Astrocyte (in vitro differentiated cells and primary cell): Measurements from ENCODE around the gene CYP4F22. TPM values are rescaled to one million over a fixed set of nuclear protein-coding genes. Genes with fewer than 3 reads are reported as not detected.

Experiments
- DNase-seq: peaks from one replicate; pipeline ENCODE4 v3.0.0-alpha.2; 2010; ENCODE audit warnings: low read depth
- FAIRE-seq: peaks from 2 replicates; lab custom pipeline; 2011; peaks lifted over from hg19 to GRCh38; lab: Jason Lieb, UNC
- H2AFZ ChIP-seq: 2 replicates; pipeline ENCODE4 v1.6.0; 2012; ENCODE audit warnings: low read depth, low read length, inconsistent platforms
- H3K27ac ChIP-seq: 2 replicates; pipeline ENCODE4 v1.5.1; 2011; ENCODE audit warnings: low read depth, low read length, inconsistent platforms
- H3K27me3 ChIP-seq: 2 replicates; pipeline ENCODE4 v1.6.0; 2011; ENCODE audit warnings: low read length, inconsistent platforms; ENCODE audit not compliant: insufficient read depth
- H3K36me3 ChIP-seq: 2 replicates; pipeline ENCODE4 v1.5.1; 2011; ENCODE audit warnings: low read length, inconsistent platforms; ENCODE audit not compliant: insufficient read depth
- H3K4me1 ChIP-seq: 2 replicates; pipeline ENCODE4 v1.5.1; 2011; ENCODE audit warnings: low read length, inconsistent platforms; ENCODE audit not compliant: insufficient read depth
- H3K4me2 ChIP-seq: 2 replicates; pipeline ENCODE4 v1.6.0; 2012; ENCODE audit warnings: low read length, inconsistent platforms
- H3K4me3 ChIP-seq: 2 replicates; pipeline ENCODE4 v1.5.1; 2011; ENCODE audit warnings: low read depth, mild to moderate bottlenecking, low read length, inconsistent platforms; ENCODE audit not compliant: insufficient read depth
- H3K79me2 ChIP-seq: 2 replicates; pipeline ENCODE4 v1.6.0; 2012; ENCODE audit warnings: mild to moderate bottlenecking, low read length, inconsistent platforms; ENCODE audit not compliant: insufficient read depth
- H3K9ac ChIP-seq: 2 replicates; pipeline ENCODE4 v1.6.0; 2012; ENCODE audit warnings: mild to moderate bottlenecking, low read length, inconsistent platforms
- H3K9me3 ChIP-seq: 2 replicates; pipeline ENCODE4 v1.5.1; 2012; ENCODE audit warnings: low read depth, mild to moderate bottlenecking, low read length, inconsistent platforms; ENCODE audit not compliant: insufficient read depth
- H4K20me1 ChIP-seq: 2 replicates; pipeline ENCODE4 v1.6.0; 2012; ENCODE audit warnings: low read length, inconsistent platforms; ENCODE audit not compliant: insufficient read depth
- H3K27ac Mint-ChIP-seq: one replicate; pipeline ENCODE4 v1.8.0; 2021; ENCODE audit warnings: mild to moderate bottlenecking, mixed read lengths; ENCODE audit not compliant: unreplicated experiment
- H3K27me3 Mint-ChIP-seq: one replicate; pipeline ENCODE4 v1.8.0; 2021; ENCODE audit warnings: low read depth, mixed read lengths; ENCODE audit not compliant: unreplicated experiment
- H3K36me3 Mint-ChIP-seq: one replicate; pipeline ENCODE4 v1.8.0; 2021; ENCODE audit warnings: low read depth, mixed read lengths; ENCODE audit not compliant: unreplicated experiment
- H3K4me1 Mint-ChIP-seq: one replicate; pipeline ENCODE4 v1.8.0; 2021; ENCODE audit warnings: low read depth, mixed read lengths; ENCODE audit not compliant: unreplicated experiment
- H3K4me3 Mint-ChIP-seq: one replicate; pipeline ENCODE4 v1.8.0; 2021; ENCODE audit warnings: mild to moderate bottlenecking, moderate library complexity, mixed read lengths; ENCODE audit not compliant: unreplicated experiment
- H3K9me3 Mint-ChIP-seq: one replicate; pipeline ENCODE4 v1.8.0; 2021; ENCODE audit warnings: mild to moderate bottlenecking, mixed read lengths; ENCODE audit not compliant: unreplicated experiment
- EZH2 ChIP-seq: IDR thresholded peaks from 2 replicates; pipeline ENCODE4 v1.6.1; 2012; ENCODE audit warnings: mild to moderate bottlenecking, low read length, inconsistent platforms; ENCODE audit not compliant: insufficient read depth
- total RNA-seq: library from RNA; stranded (reverse); gene quantifications from 2 replicates; pipeline ENCODE4 v1.2.1, GENCODE V29; 2021
- TF ChIP-seq, protein P1 (sequence below): IDR thresholded peaks from 2 replicates; pipeline ENCODE4 v1.5.1; 2011; ENCODE audit warnings: low read depth, mild to moderate bottlenecking, inconsistent platforms, low read length, moderate library complexity; ENCODE audit not compliant: insufficient read depth

CYP4F22 gene
- total RNA-seq, 1 donor from 2014 or later: not detected

DNA sequence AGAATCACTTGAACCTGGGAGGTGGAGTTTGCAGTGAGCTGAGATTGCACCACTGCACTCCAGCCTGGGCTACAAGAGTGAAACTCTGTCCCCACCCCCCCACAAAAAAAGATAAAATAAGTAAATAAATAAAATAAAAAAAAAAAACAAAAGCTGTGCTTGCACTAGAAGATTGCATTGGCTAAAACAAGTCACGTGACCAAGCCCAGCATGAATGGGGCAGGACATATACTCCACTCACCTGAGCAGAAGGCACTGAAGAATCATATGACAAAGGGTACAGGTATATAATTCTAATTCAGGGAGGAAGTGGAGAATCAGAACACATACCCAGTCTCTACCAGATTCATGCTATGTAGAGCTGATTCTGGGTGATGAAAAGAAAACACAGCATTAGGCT lies 36.6 kb downstream of the CYP4F22 start:
- H3K36me3 Mint-ChIP-seq: no peaks in the 10 kb centered on the region
- H3K27me3 Mint-ChIP-seq: no peaks in the 10 kb centered on the region
- no peaks in the 10 kb centered on the region for H3K4me1 Mint-ChIP-seq
- H3K36me3 ChIP-seq: no peaks in the 10 kb centered on the region
- no peaks in the 10 kb centered on the region for H3K27me3 ChIP-seq
- TF ChIP-seq EZH2: no peak
- TF ChIP-seq, protein P1, sequence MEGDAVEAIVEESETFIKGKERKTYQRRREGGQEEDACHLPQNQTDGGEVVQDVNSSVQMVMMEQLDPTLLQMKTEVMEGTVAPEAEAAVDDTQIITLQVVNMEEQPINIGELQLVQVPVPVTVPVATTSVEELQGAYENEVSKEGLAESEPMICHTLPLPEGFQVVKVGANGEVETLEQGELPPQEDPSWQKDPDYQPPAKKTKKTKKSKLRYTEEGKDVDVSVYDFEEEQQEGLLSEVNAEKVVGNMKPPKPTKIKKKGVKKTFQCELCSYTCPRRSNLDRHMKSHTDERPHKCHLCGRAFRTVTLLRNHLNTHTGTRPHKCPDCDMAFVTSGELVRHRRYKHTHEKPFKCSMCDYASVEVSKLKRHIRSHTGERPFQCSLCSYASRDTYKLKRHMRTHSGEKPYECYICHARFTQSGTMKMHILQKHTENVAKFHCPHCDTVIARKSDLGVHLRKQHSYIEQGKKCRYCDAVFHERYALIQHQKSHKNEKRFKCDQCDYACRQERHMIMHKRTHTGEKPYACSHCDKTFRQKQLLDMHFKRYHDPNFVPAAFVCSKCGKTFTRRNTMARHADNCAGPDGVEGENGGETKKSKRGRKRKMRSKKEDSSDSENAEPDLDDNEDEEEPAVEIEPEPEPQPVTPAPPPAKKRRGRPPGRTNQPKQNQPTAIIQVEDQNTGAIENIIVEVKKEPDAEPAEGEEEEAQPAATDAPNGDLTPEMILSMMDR: no peak
- H3K9me3 Mint-ChIP-seq: peaks cover 7% of the 10 kb centered on the region
- no peak overlapping the region for H3K4me3 ChIP-seq
- no peaks in the 10 kb centered on the region for H3K9me3 ChIP-seq
- H3K27ac Mint-ChIP-seq: no peak overlapping the region
- no peaks in the 10 kb centered on the region for H4K20me1 ChIP-seq
- no peak overlapping the region for H3K4me2 ChIP-seq
- no peak overlapping the region for H2AFZ ChIP-seq
- H3K4me3 Mint-ChIP-seq: no peak overlapping the region
- H3K4me1 ChIP-seq: no peaks in the 10 kb centered on the region
- no peak overlapping the region for H3K27ac ChIP-seq
- no peak overlapping the region for H3K9ac ChIP-seq
- no peaks in the 10 kb centered on the region for H3K79me2 ChIP-seq
- no peak for FAIRE-seq
- no peak for DNase-seq

DNA sequence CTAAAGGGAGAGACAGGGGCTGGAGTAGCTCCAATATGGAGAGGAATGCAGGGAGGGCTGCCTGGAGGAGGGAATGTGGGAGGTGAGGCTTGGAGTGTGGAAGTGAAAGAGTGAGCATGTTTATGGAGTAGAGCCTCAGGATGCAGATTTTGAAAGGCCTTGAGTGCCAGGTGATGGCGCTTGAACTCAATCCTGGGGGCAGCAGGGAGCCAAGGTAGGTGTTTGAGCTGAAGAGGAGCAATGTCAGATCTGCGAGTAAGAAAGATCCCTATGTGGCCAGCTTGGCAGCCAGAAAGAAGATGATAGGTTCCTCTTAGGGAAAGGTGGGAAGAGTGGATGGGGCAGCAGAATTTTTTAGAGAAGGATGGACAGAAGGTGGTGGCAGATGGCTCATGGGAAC lies 40.3 kb downstream of the CYP4F22 start:
- Mint-ChIP-seq H3K36me3 (no peaks in the 10 kb centered on the region), H3K27ac (no peak overlapping the region), H3K27me3 (no peaks in the 10 kb centered on the region), H3K4me3 (no peak overlapping the region), H3K9me3 (peaks cover 10% of the 10 kb centered on the region), H3K4me1 (no peaks in the 10 kb centered on the region)
- Histone ChIP-seq H3K4me1 (no peaks in the 10 kb centered on the region), H4K20me1 (no peaks in the 10 kb centered on the region), H3K27me3 (no peaks in the 10 kb centered on the region), H3K79me2 (no peaks in the 10 kb centered on the region), H3K4me3 (no peak overlapping the region), H3K4me2 (no peak overlapping the region), H3K9me3 (no peaks in the 10 kb centered on the region), H3K27ac (no peak overlapping the region), H3K9ac (no peak overlapping the region), H2AFZ (no peak overlapping the region), H3K36me3 (no peaks in the 10 kb centered on the region)
- FAIRE-seq (no peak), DNase-seq (no peak)
- no peak for TF ChIP-seq EZH2
- TF ChIP-seq, protein P1: no peak

DNA sequence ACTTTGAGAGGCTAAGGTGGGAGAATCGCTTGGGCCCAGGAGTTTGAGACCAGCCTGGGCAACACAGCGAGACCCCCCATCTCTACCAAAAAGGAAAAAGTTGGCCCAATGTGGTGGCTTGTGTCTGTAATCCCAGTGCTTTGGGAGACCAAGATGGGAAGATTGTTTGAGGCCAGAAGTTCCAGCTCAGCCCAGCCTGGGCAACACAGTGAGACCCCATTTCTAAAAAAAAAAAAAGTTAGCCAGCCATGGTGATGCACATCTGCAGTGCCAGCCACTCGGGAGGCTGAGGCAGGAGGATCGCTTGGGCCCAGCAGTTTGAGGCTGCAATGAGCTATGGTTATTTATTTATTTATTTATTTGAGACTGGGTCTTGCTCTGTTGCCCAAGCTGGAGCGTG lies 41.3 kb downstream of the CYP4F22 start:
- H3K79me2 ChIP-seq: no peaks in the 10 kb centered on the region
- H3K9ac ChIP-seq: no peak overlapping the region
- no peaks in the 10 kb centered on the region for H3K4me1 Mint-ChIP-seq
- no peak overlapping the region for H2AFZ ChIP-seq
- TF ChIP-seq, protein P1: no peak
- no peak for TF ChIP-seq EZH2
- H3K27ac Mint-ChIP-seq: no peak overlapping the region
- H4K20me1 ChIP-seq: no peaks in the 10 kb centered on the region
- DNase-seq (no peak), FAIRE-seq (no peak)
- no peaks in the 10 kb centered on the region for H3K36me3 Mint-ChIP-seq
- H3K4me2 ChIP-seq: no peak overlapping the region
- no peaks in the 10 kb centered on the region for H3K9me3 ChIP-seq
- no peak overlapping the region for H3K27ac ChIP-seq
- H3K4me1 ChIP-seq: no peaks in the 10 kb centered on the region
- peaks cover 10% of the 10 kb centered on the region for H3K9me3 Mint-ChIP-seq
- peaks cover 4% of the 10 kb centered on the region for H3K27me3 Mint-ChIP-seq
- H3K4me3 ChIP-seq: no peak overlapping the region
- H3K36me3 ChIP-seq: no peaks in the 10 kb centered on the region
- no peak overlapping the region for H3K4me3 Mint-ChIP-seq
- no peaks in the 10 kb centered on the region for H3K27me3 ChIP-seq
